NCI-H1092 (cell line): ENCODE measurements around the gene SNAI3.

Source experiments
- DNase-seq: peaks from one replicate; lab custom pipeline; 2025; lab: John Stamatoyannopoulos, UW

The SNAI3 gene

DNA sequence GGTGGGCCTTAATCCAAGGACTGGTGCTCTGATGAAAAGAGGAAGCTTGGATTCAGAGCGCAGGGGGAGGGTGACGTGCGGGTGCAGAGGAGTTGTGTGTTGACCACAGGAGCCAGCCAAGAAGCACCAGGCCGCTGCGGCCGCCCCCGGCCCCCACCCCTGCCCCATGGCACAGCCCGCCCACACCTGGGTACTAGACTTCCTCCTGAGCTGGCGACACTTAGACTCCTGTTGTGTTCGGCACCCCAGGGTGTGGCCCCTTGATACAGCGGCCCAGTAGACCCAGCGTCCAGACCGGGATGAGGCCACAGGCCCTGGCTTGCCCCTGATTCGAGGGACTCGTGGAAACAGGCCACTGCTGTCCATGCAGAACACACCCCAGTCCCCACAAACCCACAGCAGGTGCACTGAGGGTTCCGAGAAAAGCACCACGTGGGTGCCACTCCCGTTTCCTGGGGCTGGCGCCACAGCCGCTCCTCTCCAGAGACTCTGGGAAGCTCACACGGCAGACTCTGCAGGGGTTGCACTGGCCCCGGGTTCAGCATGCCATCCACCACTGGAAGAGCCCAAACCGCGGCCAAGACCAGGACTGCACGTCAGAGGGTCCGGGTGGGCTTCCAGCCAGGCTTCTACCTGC, 5.7 kb upstream of the SNAI3 start:
- no peak for DNase-seq

DNA sequence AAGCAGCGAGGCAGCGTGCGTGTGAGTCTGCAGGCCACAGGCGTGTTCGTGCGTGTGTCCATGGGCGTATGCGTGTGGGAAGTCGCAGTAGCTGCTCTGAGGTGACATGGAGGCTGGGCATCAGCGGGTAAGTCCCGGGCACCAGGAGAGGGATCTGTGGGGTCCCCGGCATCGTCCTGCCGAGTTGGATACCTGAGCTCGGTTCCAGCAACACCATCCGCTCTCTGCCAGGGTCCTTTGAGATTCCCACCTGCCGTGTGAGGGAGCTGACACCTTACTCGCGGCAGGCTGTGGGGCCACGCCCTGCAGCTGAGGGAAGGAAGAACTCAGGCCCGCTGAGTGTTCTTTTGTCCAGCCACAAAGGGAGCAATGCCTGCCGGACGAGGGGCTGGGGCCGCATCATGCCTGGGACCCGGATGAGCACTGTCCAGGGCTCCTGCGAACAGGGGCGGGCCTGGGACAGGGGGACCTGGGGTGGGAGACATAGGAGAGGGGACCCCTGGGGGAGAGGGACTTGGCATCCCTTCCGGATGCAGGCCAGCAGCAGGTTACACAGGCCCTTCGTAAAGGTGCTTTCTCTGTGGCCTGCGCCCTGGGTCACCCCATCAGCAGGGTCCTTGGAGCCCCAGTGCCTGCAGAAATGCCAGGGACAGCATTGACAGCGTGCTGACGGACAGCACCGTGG, 5.0 kb upstream of the SNAI3 start:
- no peak for DNase-seq

DNA sequence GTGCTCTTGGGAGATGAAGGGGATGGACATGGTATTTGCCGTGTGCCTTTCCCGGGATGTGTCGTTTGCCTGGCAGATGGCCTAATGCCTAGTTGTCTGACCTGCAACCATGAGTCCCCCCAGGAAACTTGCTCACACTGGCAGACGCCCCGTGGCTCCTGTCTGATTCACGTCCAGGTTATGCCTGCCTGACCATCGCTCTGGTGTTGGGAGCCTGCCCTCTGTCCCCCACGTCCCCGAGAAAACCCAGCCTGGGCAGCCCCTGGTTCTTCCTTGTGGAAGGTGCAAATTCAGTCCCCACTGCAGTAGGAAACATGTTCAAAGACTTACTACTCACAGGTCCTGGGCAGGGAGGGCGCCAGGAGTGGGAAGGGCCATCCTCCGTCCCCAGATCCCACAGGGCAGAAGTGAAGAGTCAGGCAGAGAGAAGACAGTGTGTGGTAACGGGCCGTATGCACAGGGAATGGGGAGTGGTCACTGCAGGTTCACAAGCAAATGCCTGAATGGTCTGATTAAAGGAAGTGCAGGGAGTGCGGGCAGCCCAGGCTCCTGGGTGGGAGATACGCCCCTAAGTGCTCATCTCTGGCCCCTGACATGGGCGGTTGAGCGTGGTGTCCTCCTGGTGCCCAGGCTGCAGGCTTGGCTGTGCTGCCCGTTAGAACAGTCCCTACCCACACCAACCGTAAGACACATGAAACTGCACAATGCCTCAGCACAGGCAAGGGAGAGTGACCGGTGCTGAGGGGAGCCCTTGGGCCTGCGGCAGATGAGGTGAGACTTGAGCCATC, 4.2 kb upstream of the SNAI3 start:
- no peak for DNase-seq

DNA sequence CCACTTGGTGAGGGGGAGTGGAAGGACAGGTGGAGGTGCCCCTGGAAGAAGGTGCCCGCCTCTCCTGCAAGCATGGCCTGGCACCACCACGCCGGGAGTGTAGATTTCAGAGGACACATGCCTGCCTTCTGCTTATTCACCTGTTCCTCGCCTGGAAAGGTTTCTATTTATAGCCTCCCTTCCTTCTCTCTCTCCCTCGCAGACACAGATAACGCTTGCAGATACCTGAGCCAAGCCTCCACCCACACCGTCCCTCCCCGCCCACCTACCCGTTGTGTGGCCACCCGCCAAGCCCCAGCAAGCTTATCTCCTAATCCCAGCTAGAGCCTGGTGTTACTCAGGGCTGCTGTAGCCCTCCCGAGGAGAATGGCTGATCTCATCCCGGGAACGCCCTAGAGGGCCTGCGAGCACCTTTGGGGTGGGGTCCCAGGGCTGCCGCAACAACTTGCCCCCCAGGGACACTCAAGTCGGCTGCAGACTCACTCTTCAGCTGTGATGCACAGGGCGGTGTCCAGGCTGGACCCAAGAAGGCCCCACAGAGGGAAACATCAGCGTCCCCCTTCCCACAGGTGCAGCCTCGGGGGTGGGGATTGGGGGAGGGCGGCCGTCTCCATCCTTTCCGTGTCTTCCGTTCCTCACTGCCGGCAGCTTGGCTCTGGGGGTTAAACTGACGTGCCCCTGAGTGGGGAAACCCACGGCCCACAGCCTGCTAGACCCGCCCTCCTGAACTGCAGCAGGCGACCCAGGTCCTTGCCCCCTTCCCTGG, 1.9 kb upstream of the SNAI3 start:
- DNase-seq: no peak

DNA sequence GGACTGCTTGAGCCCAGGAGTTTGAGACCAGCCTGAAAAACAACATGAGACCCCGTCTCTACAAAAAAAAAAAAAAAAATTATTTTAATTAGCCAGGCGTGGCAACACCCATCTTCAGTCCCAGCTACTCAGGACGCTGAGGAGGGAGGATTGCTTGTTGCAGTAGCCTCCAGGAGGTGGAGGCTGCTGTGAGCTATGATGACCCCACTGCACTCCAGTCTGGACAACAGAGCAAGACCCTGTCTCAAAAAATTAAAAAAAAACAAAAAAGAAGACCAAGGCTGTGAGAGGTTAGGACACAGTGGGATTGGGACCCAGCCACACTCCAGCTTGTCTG, 1.3 kb upstream of the SNAI3 start:
- DNase-seq: no peak

DNA sequence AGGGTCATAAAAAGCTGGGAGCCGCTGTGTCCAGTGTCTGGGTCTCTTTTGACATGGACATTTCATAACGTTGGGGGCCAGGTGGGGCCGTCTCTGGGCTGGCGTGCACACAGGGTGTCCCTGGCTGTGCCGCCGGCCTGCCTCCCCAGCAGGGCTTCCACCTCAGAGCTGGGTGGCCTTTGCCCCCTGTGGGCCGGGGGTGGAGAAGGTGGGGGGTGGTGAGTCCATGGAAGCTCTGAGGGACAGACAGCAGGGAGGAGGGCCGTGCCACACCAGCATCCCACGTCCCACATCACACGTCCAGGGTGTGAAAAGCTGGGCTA, 908 bp upstream of the SNAI3 start:
- DNase-seq: no peak

DNA sequence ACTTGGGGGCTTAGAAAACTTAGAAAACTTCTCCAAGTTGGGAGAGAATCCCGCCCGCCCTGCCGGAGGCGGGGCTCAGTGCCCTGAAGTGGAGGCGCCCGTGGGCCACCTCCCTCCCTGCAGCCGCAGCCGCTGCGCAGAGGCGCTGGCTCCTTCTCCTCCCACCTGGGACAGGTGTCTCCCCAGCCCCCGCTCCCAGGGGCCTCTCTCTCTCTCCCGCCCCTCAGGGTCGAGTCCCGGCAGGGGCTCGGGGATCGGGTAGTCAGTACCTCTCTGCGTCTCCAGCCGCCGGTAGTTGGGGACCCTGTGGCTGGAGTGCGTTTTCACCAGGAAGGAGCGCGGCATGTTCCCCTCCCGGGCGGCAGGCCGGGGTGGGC, 257 bp downstream of the SNAI3 start:
- no peak for DNase-seq

DNA sequence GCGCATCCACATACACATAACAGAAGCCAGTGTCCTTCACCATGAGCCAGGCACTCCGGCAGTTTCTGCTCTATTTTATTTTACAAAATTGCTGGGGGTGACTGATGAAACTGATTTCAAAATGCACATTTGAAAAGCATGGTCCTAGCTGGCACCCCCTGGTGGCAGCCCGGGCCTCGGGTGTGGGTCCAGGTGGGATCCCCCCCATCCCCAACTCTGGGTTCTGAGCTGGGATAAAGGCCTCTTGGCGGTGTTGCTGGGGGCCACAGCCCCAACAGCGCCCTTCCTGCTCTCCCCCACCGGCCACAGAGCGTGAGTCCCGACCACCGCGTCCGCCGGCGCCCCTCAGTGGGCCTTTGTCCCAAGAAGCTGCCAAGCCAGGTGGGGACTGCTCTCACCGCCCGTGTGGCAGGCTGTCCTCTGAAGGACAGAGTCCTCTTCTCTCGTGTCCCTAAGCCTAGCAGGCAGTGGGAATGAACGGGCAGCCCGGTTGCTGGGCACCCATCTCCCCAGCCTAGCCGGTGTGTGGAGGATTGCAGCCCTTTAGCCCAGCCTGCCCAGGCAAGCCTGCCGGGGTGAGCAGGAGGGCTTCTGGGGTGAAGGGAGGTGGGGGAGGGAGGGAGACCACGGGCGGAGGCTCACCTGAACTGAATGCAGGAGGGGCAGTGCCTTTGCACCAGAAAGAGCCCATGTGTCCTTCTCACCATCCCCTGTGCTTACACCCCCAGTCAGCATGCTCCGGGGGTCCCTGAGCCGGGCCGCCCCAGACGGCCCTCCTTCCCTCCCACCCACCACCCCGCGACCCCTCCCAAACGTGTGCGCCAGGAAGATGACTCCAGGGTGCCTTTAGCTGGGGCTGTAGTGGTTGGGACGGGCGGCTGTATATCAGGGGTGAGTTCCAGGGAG, 898 bp downstream of the SNAI3 start:
- DNase-seq: no peak

DNA sequence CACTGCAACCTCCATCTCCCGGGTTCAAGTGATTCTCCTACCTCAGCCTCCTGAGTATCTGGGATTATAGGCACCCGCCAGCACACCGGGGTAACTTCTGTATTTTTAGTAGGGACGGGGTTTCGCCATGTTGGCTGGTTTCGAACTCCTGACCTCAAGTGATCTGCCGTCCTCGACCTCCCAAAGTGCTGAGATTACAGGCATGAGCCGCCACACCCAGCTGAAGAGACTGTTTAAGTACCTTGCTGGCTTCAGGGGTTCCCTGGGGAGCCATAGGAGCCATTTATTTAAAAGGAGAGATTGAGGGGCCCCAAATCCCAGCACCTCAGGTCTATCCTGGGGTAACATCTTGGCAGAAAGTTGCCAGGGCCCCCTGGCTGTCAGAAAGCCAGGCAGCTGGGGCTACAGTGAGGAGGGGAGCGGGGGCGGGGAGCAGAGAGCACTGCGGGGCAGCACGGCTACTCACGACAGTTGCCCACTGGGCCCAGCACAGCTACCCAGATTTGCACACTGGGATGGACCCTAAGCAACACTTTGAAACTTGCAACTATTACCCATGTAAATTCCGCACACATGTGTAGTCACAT, 1.6 kb downstream of the SNAI3 start:
- no peak for DNase-seq

DNA sequence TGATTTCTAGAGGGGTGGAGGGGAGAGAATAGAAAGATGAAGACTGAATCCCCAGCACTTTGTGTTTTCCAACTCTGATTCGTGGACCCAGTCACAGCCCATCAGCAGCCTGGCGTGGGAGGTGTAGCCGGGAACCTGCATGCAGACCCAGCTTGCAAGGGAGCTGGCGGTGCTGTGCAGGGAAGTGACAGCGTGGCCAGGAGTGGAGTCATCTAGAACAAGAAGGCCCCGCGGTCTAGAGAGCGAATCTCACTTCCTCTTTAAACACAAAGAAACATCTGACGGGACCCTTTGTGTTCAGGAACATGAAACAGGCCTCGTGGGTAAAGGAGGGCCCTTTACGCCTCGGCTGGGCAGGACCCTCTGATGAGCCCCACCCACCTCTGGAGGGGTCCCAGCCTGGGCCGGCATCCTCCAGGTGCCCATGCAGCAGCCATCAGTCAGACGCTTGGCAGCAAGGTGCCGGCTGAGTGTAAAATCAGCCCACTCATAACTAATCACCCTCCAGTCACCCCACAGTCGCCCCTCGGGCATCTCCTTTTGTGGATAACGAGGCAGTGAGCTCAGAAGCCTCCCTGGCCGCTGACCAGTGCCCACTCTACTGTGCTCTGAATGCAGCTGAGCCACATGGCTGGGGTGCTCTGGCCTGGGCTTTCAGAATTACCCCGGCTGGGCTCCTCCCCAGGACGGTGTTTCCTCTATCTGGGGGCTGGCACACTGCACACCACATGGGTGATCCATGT, 4.4 kb downstream of the SNAI3 start:
- DNase-seq: no peak

DNA sequence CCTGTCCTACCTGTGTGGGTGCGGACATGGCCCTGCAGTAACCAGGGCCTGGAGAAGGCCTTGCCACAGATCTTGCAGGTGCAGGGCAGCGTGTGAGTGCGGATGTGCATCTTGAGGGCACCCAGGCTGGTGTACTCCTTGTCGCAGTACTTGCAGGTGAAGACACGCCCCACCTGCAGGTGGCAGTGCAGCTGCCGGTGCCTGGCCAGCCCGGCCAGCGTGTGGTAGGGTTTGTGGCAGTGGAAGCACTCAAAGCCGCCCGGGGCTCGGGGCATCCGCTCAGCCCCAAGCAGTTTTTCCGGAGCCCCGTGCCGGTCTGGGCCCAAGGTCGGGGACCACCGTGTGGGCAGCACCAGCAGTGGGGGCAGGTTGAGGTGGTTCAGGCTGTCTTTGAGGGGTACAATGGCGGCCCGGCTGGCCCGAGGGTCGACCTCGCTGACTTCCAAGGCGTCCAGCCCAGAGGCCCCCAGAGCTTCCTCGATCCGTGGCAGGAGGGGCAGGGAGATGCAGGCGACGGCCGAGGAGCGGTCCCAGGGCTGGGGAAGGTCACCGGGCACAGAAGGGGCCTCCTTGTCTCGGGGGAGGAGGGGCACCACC, 5.1 kb downstream of the SNAI3 start:
- DNase-seq: no peak

DNA sequence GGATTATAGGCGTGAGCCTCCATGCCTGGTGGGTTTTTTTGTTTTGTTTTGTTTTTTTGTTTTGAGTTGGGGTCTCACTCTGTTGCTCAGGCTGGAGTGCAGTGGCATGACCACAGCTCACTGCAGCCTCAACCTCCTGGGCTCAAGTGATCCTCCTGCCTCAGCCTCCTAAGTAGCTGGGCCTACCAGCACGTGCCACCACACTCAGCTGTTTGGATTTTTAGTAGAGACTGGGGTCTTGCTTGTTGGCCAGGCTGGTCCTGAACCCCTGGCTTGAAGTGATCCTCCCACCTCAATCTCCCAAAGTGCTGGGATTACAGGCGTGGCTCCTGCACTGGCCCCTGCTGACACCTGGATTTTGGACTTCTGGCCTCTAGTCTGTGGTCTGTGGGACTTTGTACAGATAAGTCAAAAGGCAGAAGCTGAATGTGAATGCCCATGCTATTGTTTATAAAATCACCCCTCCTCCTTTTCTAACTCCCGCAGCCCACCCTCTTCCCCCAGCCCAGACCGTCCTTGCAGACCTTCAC, 5.7 kb downstream of the SNAI3 start:
- DNase-seq: no peak

DNA sequence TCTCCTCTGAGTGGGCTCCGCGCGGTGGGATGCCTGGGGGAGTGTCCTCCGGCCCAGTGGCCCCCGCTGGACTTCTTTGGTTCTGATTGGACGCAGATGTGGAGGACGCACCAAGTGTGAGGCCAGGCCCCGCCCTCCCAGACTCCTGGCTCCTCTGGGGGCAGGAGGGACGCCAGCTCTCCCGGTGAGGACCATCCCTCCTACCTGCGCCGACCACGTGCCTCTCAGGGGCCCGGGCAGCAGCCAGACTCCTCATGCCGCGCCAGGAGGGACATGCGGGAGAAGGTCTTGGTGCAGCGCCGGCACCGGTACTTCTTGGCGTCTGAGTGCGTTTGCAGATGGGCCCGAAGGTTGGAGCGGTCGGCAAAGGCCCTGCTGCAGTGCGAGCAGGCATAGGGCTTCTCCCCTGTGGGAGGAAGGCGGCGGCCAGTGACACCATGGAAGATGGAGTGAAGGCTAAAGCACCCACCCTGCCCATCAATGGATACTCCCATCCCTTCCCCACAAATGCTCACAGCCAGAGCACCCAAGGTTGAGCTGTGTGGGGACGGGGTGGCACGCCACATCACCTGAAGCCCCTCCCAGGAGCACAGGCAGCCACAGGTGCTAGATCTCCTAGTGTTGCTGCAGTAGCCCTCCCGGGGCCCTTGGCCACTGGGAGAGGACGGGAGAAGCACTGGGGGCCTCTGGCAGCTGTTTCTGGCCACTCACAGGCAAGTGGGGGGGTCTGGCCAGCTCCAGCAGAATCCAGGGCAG, 7.9 kb downstream of the SNAI3 start:
- DNase-seq: no peak

DNA sequence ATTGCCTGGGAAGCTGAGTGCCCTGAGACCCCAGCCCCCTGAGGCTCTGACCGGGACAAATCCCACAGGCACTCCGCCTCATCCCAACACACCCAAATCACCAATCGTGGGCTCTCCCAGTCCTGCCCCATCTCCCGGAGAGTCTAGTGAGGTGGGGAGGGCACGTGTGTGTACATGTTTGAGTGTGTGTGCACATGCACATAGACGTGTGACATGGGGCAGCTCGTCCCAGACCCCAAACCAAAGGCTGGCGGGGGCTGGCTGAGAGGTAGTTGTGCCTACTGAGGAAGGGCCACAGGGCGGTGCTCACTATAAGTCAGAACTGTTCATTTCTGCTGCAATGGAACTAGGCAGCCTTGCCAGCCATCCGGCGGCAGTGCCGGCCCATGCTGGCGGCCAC, 8.6 kb downstream of the SNAI3 start:
- DNase-seq: no peak

DNA sequence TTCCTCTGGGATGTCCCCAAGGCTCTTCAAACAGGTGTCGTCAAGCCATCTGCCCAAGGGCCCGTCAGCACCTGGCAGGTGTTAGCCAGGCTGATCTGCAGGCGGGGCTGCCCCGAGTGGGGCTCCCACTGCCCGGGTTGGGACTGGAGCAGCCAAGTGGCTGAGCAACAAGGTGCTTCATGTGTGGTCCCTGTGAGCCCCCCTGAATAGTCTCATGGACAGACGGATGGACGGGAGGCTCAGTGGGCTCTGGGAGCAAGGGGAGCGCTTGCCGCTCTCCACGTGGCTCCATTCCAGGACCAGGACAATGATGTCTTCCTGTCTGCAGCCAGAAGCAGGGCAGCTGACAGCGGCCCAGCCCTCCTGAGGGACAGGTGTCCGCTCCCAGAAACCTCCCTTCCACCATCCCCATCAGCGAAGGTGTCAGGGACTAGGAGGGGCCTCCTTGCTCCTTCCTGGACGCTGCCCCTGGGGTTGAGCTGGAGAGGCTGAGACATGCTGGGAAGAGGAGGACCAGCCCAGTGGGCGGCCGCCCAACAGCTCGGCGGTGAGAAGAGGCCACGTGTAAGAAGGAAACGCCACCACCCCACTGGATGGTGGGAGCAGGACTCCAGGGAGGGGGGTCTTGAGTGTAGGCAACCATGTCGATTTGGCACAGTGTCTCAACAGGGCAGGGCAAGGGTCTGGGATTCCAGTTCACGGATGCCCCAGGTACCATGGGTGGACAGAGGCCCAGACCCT, 9.6 kb downstream of the SNAI3 start:
- DNase-seq: no peak

DNA sequence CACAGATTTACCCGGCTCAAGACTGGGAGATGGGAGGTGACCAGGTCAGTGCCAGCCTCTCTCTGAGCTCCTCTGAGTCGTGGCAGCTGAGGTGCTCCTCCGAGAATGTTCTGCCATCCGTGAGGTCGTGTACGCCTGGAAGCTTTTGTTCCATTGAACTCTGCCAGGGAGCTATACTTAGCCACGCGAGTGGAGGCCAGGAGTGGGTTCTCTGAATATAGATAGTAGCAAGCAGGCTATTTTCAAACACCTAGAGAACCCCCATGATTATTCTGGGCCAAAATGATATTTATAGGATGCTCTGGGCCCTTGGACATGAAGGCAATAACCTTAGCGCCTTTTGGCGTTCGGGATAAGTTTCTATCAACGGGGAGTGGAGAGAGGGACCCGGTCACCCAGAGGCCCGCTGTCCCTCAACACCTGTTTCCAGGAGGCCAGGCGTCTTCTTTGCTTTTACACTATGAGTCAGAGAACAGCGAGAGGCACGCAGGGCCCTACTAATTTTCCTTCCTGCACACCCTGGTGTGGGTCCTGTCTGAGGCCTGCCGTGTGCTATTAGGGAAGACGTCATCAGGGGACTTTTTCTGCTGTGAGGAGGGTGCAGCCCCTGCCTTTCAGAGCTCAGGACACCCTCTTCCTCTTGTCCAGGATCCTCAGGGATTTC, 12.5 kb downstream of the SNAI3 start:
- no peak for DNase-seq

DNA sequence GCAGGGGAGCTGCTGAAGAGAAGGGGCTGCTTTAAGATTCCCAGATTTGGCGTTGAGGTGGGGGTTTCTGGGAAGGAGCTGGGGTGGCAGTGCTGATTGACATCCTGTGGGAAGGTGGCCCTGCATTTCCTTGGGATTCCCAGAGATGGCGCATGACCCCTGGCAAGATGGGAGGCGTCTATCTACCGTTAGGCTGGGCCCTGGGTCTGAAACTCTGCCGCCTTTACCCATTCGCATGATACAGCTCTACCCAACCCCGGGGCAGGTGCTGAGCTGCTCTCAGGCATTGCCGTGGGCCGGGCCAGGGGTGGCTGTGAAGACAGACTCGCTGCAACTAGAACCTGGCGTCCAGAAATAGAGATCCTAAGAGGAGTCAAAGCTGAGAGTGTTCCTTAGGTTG, 13.5 kb downstream of the SNAI3 start:
- no peak for DNase-seq

DNA sequence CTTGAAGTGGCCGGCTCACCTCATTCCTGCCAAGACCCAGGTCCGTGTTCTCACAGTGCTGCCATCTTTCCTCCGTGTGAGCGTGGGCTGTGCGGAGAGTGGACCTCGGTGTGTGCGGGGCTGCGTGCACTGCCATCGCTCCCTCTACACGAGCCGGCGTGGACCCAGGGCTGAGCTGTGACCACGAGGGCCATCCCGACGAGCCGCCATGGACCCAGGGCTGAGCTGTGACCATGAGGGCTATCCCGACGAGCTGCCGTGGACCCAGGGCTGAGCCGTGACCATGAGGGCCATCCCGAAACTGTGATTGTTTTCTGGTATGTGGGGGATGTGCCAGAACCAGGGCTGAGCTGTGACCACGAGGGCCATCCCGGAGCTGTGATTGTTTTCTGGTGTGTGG, 14.5 kb downstream of the SNAI3 start:
- DNase-seq: no peak
